ENCODE results near the gene C16orf89. TPM values are rescaled to one million over a fixed set of nuclear protein-coding genes. Genes with fewer than 3 reads are reported as not detected.

The C16orf89 gene
- total RNA-seq, 3 donors from 2014 or later (not counting 1 experiment from before 2014, with no cell fraction given) = not detected

GRCh38 chr16:5008311-5008731, 57.4 kb downstream of the C16orf89 start:
- WGBS (ENCODE audit: insufficient coverage) = 86% methylated on average over 18 of the region's 18 CpGs
- no peak for DNase-seq
- H3K36me3 ChIP-seq (ENCODE audit: control insufficient read depth, insufficient read depth, low read length) = no peaks in the 10 kb centered on the region
- no peak overlapping the region for H3K27ac ChIP-seq (ENCODE audit: low read length)
- peaks cover 8% of the 10 kb centered on the region in 2 donors for H3K27me3 Mint-ChIP-seq (ENCODE audit: low read depth in 2 of 2)
- H3K4me3 Mint-ChIP-seq = no peak overlapping the region
- intact Hi-C loops (cut with micrococcal nuclease) = no loop called here
- no peak for TF ChIP-seq CTCF (IDR thresholded peaks at IDR 0.05)
- no peaks in the 10 kb centered on the region for H3K9me3 Mint-ChIP-seq
- no peak for ATAC-seq
- no peak overlapping the region for H3K4me3 ChIP-seq (ENCODE audit: low read length)
- H3K27me3 ChIP-seq (ENCODE audit: control insufficient read depth, insufficient read depth, low read length) = no peaks in the 10 kb centered on the region
- no peaks in the 10 kb centered on the region for H3K36me3 Mint-ChIP-seq
- no peaks in the 10 kb centered on the region for H3K9me3 ChIP-seq (ENCODE audit: control insufficient read depth, insufficient read depth, low read length)
- H3K27ac Mint-ChIP-seq = no peak overlapping the region
- H3K4me1 Mint-ChIP-seq = no peaks in the 10 kb centered on the region
- H3K4me1 ChIP-seq (ENCODE audit: control insufficient read depth, insufficient read depth, low read length) = no peaks in the 10 kb centered on the region

GRCh38 chr16:5007256-5007655, 58.5 kb downstream of the C16orf89 start:
- no peak for TF ChIP-seq CTCF (IDR thresholded peaks at IDR 0.05)
- DNase-seq (no peak), ATAC-seq (no peak)
- Mint-ChIP-seq H3K4me1 (no peaks in the 10 kb centered on the region), H3K9me3 (no peaks in the 10 kb centered on the region), H3K36me3 (no peaks in the 10 kb centered on the region), H3K4me3 (no peak overlapping the region), H3K27me3 (ENCODE audit: low read depth in 2 of 2) (peaks cover 8% of the 10 kb centered on the region in 2 donors), H3K27ac (no peak overlapping the region)
- 88% methylated on average over 9 of the region's 10 CpGs for WGBS (ENCODE audit: insufficient coverage)
- H3K27ac ChIP-seq (ENCODE audit: low read length) = no peak overlapping the region
- H3K4me1 ChIP-seq (ENCODE audit: control insufficient read depth, insufficient read depth, low read length) = no peaks in the 10 kb centered on the region
- H3K36me3 ChIP-seq (ENCODE audit: control insufficient read depth, insufficient read depth, low read length) = no peaks in the 10 kb centered on the region
- H3K27me3 ChIP-seq (ENCODE audit: control insufficient read depth, insufficient read depth, low read length) = no peaks in the 10 kb centered on the region
- no peaks in the 10 kb centered on the region for H3K9me3 ChIP-seq (ENCODE audit: control insufficient read depth, insufficient read depth, low read length)
- no peak overlapping the region for H3K4me3 ChIP-seq (ENCODE audit: low read length)
- intact Hi-C loops (cut with micrococcal nuclease) = no loop called here

- Mint-ChIP-seq H3K4me3 (no peak overlapping the region), H3K27ac (no peak overlapping the region), H3K36me3 (no peaks in the 10 kb centered on the region), H3K27me3 (ENCODE audit: low read depth in 2 of 2) (peaks cover 3 to 8% of the 10 kb centered on the region in 2 donors), H3K9me3 (no peaks in the 10 kb centered on the region), H3K4me1 (no peaks in the 10 kb centered on the region)
- no peak for TF ChIP-seq CTCF (IDR thresholded peaks at IDR 0.05)
- intact Hi-C loops (cut with micrococcal nuclease) = no loop called here
- WGBS (ENCODE audit: insufficient coverage) = 85% methylated on average over 21 of the region's 22 CpGs
- H3K36me3 ChIP-seq (ENCODE audit: control insufficient read depth, insufficient read depth, low read length) = no peaks in the 10 kb centered on the region
- no peak overlapping the region for H3K27ac ChIP-seq (ENCODE audit: low read length)
- DNase-seq = no peak
- no peaks in the 10 kb centered on the region for H3K27me3 ChIP-seq (ENCODE audit: control insufficient read depth, insufficient read depth, low read length)
- ATAC-seq = no peak
- H3K4me3 ChIP-seq (ENCODE audit: low read length) = no peak overlapping the region
- H3K4me1 ChIP-seq (ENCODE audit: control insufficient read depth, insufficient read depth, low read length) = no peaks in the 10 kb centered on the region
- H3K9me3 ChIP-seq (ENCODE audit: control insufficient read depth, insufficient read depth, low read length) = no peaks in the 10 kb centered on the region
Measured at GRCh38 chr16:5006348-5007193, 59.2 kb downstream of the C16orf89 start.

Data from natural killer cell (primary cell).